Endothelial cell of umbilical vein (primary cell): ENCODE results near the gene LMF1.

Experiments used
- EZH2 ChIP-seq: IDR thresholded peaks from 2 replicates; pipeline ENCODE4 v1.6.1; 2012; ENCODE audit warnings: borderline replicate concordance, low read depth, mild to moderate bottlenecking, moderate library complexity, low read length, inconsistent platforms; ENCODE audit not compliant: severe bottlenecking
- POLR2A ChIP-seq: IDR thresholded peaks from 2 replicates; pipeline ENCODE4 v1.6.1; 2012; ENCODE audit warnings: low read depth, mild to moderate bottlenecking, control low read depth, low read length
- TF ChIP-seq, protein P1 (sequence below), 2 donors: IDR thresholded peaks; 1 replicate in 1 of 2; 2 replicates in 1 of 2; pipeline ENCODE4 v1.5.1; 2011; ENCODE audit warnings: low read length in 2 of 2, mild to moderate bottlenecking in 2 of 2, moderate library complexity in 2 of 2, control low read depth in 1 of 2, inconsistent platforms in 1 of 2, low read depth in 1 of 2; ENCODE audit not compliant: insufficient read depth in 1 of 2; ENCODE audit errors: extremely low read depth in 1 of 2

DNA sequence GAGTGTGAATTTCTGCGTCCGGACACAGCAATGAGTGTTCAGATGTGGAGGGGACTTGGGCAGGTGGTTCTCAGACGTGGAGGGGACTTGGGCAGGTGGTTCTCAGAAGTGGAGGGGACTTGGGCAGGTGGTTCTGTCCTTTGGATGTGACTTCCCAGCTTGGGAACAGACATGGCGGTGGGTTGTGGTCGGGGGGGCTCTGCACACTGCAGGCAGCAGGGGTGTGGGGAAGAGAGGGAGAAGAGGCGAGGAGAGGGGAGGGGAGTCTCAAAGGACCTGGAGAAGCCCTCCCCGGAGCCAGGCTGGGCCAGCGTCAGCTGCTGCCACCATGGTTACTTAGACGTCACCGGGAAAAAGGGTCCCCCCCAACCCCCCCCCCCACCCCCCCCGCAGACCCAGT lies 20.6 kb upstream of the LMF1 start:
- TF ChIP-seq, protein P1, sequence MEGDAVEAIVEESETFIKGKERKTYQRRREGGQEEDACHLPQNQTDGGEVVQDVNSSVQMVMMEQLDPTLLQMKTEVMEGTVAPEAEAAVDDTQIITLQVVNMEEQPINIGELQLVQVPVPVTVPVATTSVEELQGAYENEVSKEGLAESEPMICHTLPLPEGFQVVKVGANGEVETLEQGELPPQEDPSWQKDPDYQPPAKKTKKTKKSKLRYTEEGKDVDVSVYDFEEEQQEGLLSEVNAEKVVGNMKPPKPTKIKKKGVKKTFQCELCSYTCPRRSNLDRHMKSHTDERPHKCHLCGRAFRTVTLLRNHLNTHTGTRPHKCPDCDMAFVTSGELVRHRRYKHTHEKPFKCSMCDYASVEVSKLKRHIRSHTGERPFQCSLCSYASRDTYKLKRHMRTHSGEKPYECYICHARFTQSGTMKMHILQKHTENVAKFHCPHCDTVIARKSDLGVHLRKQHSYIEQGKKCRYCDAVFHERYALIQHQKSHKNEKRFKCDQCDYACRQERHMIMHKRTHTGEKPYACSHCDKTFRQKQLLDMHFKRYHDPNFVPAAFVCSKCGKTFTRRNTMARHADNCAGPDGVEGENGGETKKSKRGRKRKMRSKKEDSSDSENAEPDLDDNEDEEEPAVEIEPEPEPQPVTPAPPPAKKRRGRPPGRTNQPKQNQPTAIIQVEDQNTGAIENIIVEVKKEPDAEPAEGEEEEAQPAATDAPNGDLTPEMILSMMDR (IDR thresholded peaks at IDR 0.05; ENCODE audit: extremely low read depth in 1 of 2, insufficient read depth in 1 of 2, low read depth in 1 of 2, low read length in 2 of 2) = no peak
- TF ChIP-seq EZH2 (no peak), POLR2A (no peak)
